GM19023 (cell line): ENCODE data around the gene SLCO1C1.

ENCODE experiments used
- ATAC-seq: cut with Tn5 transposase; IDR thresholded peaks from one replicate; pipeline ENCODE4 v1.9.1; 2021; ENCODE audit warnings: mild to moderate bottlenecking, moderate library complexity; ENCODE audit not compliant: unreplicated experiment

SLCO1C1 gene

GRCh38 chr12:20792971-20793370 lies 97.8 kb downstream of the SLCO1C1 start:
- no peak for ATAC-seq

GRCh38 chr12:20798554-20798953 lies 103.4 kb downstream of the SLCO1C1 start:
- no peak for ATAC-seq

GRCh38 chr12:20800160-20800559 lies 105.0 kb downstream of the SLCO1C1 start:
- ATAC-seq: no peak

GRCh38 chr12:20801035-20801434 lies 105.9 kb downstream of the SLCO1C1 start:
- no peak for ATAC-seq
